NCI-H524 (cell line): ENCODE measurements around the gene ABCA9.
"Not testable (repeated sequence)": the region's sequence is repeated elsewhere in the genome, so short reads cannot be mapped to it uniquely, and the experiment has no call there.

Experiments
- DNase-seq, 2 experiments: peaks; one replicate each; lab custom pipeline; 2025; lab: John Stamatoyannopoulos, UW

The ABCA9 gene

DNA sequence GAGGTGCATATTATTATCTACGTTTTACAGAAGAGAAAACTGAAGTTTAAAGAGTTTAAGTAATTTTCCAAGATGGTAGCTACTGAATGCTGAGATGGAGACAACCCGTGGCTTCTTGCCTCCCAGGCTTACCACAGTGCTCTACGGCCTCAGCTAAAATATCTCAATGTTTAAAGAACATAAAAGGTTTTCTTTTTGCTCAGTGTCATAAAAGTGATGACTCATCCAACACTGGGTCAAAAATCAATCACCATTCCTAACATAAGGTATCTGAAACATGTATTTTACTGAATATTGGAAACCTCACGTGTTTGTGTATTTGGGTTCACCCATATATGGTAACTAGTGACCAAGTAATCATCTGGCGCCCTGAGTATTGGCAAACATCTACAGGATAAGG lies 18.4 kb downstream of the ABCA9 start:
- DNase-seq: no peak

GRCh38 chr17:69031839-69032238 lies 28.9 kb downstream of the ABCA9 start:
- DNase-seq: no peak

- DNase-seq: no peak
Observed at GRCh38 chr17:69030169-69030568, 30.6 kb downstream of the ABCA9 start.

DNA sequence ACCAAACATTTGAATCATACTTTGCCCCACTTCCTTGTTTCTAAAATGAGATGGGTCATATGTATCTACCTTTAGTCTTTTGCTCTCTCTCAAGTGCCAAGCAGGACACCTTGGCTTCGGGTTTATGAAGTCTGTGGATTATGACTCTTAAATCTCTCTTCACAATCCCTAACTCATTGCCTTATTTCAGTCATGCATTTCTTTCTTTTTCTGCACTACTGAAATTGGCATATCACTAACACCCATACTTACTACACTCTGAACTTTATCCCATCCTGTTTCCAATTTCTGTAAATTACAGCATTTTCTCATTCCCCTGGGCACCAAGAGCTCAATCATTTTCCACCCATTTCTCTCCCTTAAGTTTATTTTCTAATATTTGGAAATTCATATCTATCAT lies 42.0 kb downstream of the ABCA9 start:
- no peak for DNase-seq

- DNase-seq: no peak
Observed at GRCh38 chr17:69018022-69018615, 42.6 kb downstream of the ABCA9 start.

- DNase-seq: no peak
Observed at GRCh38 chr17:69015631-69016030, 45.1 kb downstream of the ABCA9 start.

GRCh38 chr17:69012895-69013805 lies 47.6 kb downstream of the ABCA9 start:
- no peak for DNase-seq

DNA sequence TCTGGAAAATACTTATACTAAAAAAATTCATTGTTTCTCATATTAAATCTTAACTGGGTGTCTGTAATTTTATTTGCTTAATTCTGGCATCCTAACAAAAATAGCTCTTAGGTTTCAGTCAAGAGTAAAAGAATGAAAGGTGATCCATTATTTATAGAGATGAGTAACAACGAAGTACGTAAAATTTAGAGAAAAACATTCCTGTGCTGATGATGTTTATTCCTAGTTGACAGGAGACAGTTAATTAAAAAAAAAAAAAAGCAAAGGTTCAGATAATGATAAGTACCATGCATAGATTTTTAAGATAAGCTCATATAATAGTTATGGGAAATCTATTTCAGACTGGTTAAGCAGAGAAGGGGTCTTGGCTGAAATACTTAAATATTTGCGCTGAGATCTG lies 50.8 kb downstream of the ABCA9 start:
- no peak for DNase-seq

DNA sequence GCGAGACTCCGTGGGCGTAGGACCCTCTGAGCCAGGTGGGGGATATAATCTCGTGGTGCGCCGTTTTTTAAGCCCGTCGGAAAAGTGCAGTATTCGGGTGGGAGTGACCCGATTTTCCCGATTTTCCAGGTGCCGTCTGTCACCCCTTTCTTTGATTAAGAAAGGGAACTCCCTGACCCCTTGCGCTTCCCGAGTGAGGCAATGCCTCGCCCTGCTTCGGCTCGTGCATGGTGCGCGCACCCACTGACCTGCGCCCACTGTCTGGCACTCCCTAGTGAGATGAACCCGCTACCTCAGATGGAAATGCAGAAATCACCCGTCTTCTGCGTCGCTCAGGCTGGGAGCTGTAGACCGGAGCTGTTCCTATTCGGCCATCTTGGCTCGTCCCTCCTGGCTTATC lies 56.0 kb downstream of the ABCA9 start:
- DNase-seq: not testable (repeated sequence)

GRCh38 chr17:68999743-69000142 lies 61.0 kb downstream of the ABCA9 start:
- not testable (repeated sequence) for DNase-seq

GRCh38 chr17:68993112-68993511 lies 67.6 kb downstream of the ABCA9 start:
- DNase-seq: no peak

- DNase-seq: no peak
Observed at GRCh38 chr17:68987966-68988365, 72.8 kb downstream of the ABCA9 start.

GRCh38 chr17:68981288-68981687 lies 79.4 kb downstream of the ABCA9 start:
- no peak for DNase-seq

DNA sequence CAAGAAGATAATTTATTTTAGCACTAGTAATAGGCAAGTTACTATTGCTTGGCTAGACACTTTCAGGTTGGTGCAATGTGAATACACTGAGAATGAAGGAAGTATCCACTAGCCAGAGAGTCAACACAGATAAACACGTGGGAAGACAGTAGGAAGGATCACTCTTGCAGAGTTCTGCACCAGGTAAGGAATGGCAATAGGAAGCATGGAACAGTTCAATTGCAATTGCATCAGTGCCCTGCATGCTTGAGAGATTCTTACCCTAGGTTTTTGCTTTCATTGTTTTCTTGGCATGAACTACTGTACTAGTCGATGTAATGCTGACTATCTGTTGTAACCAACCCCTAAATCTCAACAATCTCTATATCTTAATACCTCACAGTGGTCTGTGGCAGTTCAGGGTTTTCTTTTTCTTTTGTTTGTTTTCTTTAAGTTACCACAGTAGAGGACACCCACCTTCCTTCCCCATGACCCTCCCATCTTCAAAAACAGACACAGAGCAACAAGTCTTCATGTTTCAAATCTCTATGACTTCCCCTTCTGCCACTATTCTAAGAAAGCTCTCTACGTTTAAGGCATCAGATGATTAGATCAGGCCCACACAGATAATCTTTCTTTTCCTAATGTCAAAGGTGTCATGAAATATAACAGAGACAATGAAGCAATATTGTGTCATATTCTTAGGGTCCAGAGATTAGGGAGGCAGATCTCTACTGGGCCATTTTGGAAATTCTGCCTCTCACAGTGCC lies 87.5 kb downstream of the ABCA9 start:
- DNase-seq: no peak

DNA sequence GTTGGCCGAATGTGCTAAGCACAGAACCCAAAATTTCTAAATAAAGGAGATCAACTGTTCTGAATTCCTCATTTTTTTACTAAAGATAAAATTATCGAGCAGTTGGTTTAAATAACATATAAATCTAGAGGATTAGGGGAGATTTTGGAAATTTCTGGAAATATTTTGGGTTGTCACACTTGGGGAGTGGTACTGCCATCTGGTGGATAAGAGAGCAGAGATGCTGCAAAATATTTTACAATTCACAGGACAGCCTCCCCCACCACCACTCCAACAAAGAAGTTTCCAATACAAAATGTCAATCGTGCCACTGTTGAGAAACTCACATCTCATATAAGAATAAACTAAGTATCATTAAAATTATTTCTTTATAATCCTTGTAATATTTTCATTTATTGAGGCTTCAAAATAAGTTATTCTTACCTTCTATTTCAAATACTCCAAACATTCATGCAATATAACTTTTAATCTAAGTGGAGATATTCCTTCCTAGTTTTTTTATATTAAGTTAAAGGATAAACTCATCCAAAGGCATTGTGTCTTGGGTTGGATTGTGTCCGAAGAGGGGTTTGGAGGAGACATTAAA lies 88.5 kb downstream of the ABCA9 start:
- peak in 1 of 2 experiments; percentile 39 for DNase-seq

- DNase-seq: no peak
Observed at GRCh38 chr17:68969101-68969500, 91.6 kb downstream of the ABCA9 start.

DNA sequence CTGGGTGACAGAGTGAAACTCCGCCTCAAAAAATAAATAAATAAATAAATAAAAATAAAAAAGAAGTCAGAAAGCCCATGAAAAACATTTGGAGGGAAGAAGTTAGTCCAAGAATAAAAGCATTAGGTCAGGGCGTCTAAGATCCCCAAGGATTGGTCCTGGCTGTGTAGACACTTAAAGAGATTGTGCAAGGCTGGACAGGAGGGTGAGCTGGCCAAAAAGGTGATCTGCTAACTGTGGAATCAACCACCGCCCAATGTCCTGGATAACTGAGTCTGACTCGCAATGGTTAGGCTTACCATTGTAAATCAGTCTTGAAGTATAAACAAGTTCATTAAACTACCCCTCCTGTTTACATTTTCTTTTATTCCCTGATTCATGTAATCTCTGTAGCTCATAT lies 96.8 kb downstream of the ABCA9 start:
- DNase-seq: no peak

DNA sequence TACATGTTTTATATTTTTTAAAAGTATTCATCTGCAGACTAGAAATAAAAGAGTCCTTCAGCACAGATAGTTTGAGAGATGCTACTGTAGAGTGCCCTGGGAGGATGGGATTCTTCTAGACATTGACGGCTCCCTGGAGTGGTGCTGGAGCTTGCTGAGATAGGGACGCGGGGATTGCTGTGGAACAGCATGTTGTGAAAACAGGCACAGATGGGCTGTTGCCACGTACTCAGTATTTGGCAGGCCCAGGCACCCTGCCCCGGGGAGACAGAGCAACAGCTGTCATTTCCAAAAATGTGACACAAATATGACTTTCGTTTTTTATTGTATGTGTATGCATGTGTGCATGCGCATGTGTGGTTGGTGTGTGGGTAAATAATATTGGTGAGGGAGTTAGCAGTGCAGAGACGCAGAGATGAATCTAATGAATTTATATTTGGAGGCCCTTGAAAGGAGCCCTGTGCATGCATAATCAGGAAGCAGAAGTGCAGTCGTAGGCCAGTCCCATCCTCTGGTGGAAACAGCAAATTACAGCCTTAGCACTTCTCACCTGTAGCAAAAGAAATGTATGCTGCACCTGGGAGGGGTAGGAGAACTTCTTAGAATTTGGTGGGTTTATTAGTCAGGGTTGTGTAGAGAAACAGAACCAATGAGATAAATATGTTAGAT lies 99.4 kb downstream of the ABCA9 start:
- DNase-seq: peak; percentile 71 to 87

GRCh38 chr17:68959117-68959516 lies 101.6 kb downstream of the ABCA9 start:
- not testable (repeated sequence) for DNase-seq

- DNase-seq: no peak
Observed at GRCh38 chr17:68957944-68958343, 102.8 kb downstream of the ABCA9 start.

GRCh38 chr17:68955181-68955841 lies 105.4 kb downstream of the ABCA9 start, which contains the start of gene ABCA8:
Gene ABCA8 (minus strand): TSS chr17:68955392. CDS start chr17:68942034, 13,358 bp downstream.
- DNase-seq: no peak
